ENCODE data around the gene ALKBH3.

GRCh38 chr11:43908191-43908590, 27.6 kb downstream of the ALKBH3 start:
- no peak for TF ChIP-seq POLR2AphosphoS5 (IDR thresholded peaks at IDR 0.05)
- TF ChIP-seq CTCF (IDR thresholded peaks at IDR 0.05), result no peak
- no peak for TF ChIP-seq POLR2A (IDR thresholded peaks at IDR 0.05)
